Liver (tissue), 9 donors: ENCODE measurements around the gene KHSRP. TPM values are rescaled to one million over a fixed set of nuclear protein-coding genes. Genes with fewer than 3 reads are reported as not detected.

Experiments
- DNase-seq: peaks from one replicate; pipeline ENCODE4 v3.0.0-alpha.2; 2017; ENCODE audit warnings: low spot score
- H3K27ac ChIP-seq, 2 donors: one replicate each; pipeline ENCODE4 v1.7.0; 2013; ENCODE audit warnings: inconsistent platforms in 2 of 2, low read length in 2 of 2, control low read depth in 1 of 2, low read depth in 1 of 2, mild to moderate bottlenecking in 1 of 2
- H3K27me3 ChIP-seq, 4 donors: one replicate each; pipeline versions ENCODE4 v1.6.1 to v1.7.0; 2013; ENCODE audit warnings: low read length in 3 of 4, inconsistent platforms in 1 of 4, mild to moderate bottlenecking in 1 of 4, moderate library complexity in 1 of 4; ENCODE audit not compliant: control insufficient read depth in 4 of 4, insufficient read depth in 4 of 4
- H3K36me3 ChIP-seq, 4 donors: one replicate each; pipeline versions ENCODE4 v1.6.1 to v1.7.0; 2013; ENCODE audit warnings: low read length in 3 of 4, mild to moderate bottlenecking in 3 of 4, low read depth in 1 of 4, moderate library complexity in 1 of 4; ENCODE audit not compliant: control insufficient read depth in 4 of 4, insufficient read depth in 3 of 4
- H3K4me1 ChIP-seq, 4 donors: one replicate each; pipeline versions ENCODE4 v1.6.1 to v1.7.0; 2013; ENCODE audit warnings: low read length in 3 of 4, mild to moderate bottlenecking in 3 of 4, moderate library complexity in 1 of 4; ENCODE audit not compliant: control insufficient read depth in 4 of 4, insufficient read depth in 4 of 4
- H3K4me3 ChIP-seq, 3 donors: one replicate each; pipeline versions ENCODE4 v1.6.1 to v1.7.0; 2013; ENCODE audit warnings: low read length in 3 of 3, control low read depth in 1 of 3, low read depth in 1 of 3, mild to moderate bottlenecking in 1 of 3
- H3K9ac ChIP-seq, 2 donors: one replicate each; pipeline ENCODE4 v1.7.0; 2013; ENCODE audit warnings: low read length in 2 of 2, mild to moderate bottlenecking in 2 of 2, moderate library complexity in 2 of 2, control low read depth in 1 of 2, low read depth in 1 of 2
- H3K9me3 ChIP-seq, 4 donors: one replicate each; pipeline versions ENCODE4 v1.6.1 to v1.7.0; 2013; ENCODE audit warnings: low read length in 3 of 4; ENCODE audit not compliant: control insufficient read depth in 4 of 4
- EGR1 ChIP-seq, 2 donors: IDR thresholded peaks; 2 replicates each; pipeline ENCODE4 v1.6.1; 2016 to 2018; ENCODE audit warnings: antibody characterized with exemption in 2 of 2, low read depth in 2 of 2
- FOXA1 ChIP-seq: IDR thresholded peaks from 2 replicates; pipeline ENCODE4 v1.6.1; 2016; ENCODE audit warnings: antibody characterized with exemption
- FOXA2 ChIP-seq: IDR thresholded peaks from 2 replicates; pipeline ENCODE4 v1.6.1; 2016; ENCODE audit warnings: antibody characterized with exemption
- GABPA ChIP-seq, 2 donors: IDR thresholded peaks in 1 of 2; conservative IDR thresholded peaks in 1 of 2; 2 replicates each; pipeline ENCODE4 v1.6.1; 2016; ENCODE audit warnings: antibody characterized with exemption in 2 of 2, mild to moderate bottlenecking in 1 of 2, moderate library complexity in 1 of 2
- HNF4A ChIP-seq, 2 donors: conservative IDR thresholded peaks; 2 replicates each; pipeline ENCODE4 v1.6.1; 2016; ENCODE audit warnings: antibody characterized with exemption in 2 of 2, mild to moderate bottlenecking in 2 of 2
- HNF4G ChIP-seq: IDR thresholded peaks from 2 replicates; pipeline ENCODE4 v1.6.1; 2016; ENCODE audit warnings: antibody characterized with exemption
- JUND ChIP-seq, 2 donors: IDR thresholded peaks; 2 replicates each; pipeline ENCODE4 v1.6.1; 2016; ENCODE audit warnings: antibody characterized with exemption in 2 of 2
- NR2F2 ChIP-seq: IDR thresholded peaks from 2 replicates; pipeline ENCODE4 v1.6.1; 2016; ENCODE audit warnings: antibody characterized with exemption
- RAD21 ChIP-seq, 2 donors: IDR thresholded peaks; 2 replicates each; pipeline ENCODE4 v1.6.1; 2016; ENCODE audit warnings: antibody characterized with exemption in 2 of 2, mild to moderate bottlenecking in 2 of 2
- RXRA ChIP-seq, 2 donors: IDR thresholded peaks; 2 replicates each; pipeline ENCODE4 v1.6.1; 2017 to 2018; ENCODE audit warnings: antibody characterized with exemption in 2 of 2, mild to moderate bottlenecking in 1 of 2
- SP1 ChIP-seq: IDR thresholded peaks from 2 replicates; pipeline ENCODE4 v1.6.1; 2018; ENCODE audit warnings: antibody characterized with exemption, mild to moderate bottlenecking
- TAF1 ChIP-seq: conservative IDR thresholded peaks from 2 replicates; pipeline ENCODE4 v1.6.1; 2016; ENCODE audit warnings: antibody characterized with exemption, mild to moderate bottlenecking
- YY1 ChIP-seq: IDR thresholded peaks from 2 replicates; pipeline ENCODE4 v1.6.1; 2016; ENCODE audit warnings: antibody characterized with exemption, mild to moderate bottlenecking
- WGBS: extraction: QIAGEN DNeasy Blood & Tissue Kit; methylation state at CpG from one replicate; pipeline ENCODE4 v1.1.7; 2013; 5-methylcytosine and 5-hydroxymethylcytosine counted together
- polyA plus RNA-seq, 2 donors: library from polyadenylated mRNA; stranded (reverse) in 1 of 2; unstranded in 1 of 2; fragments of 200-250 nt in 1 of 2; fragments of >200 nt in 1 of 2; fragmentation: Nextera tagmentation in 1 of 2; extraction: Ambion mirVana in 1 of 2; gene quantifications; one replicate each; pipeline versions ENCODE4 v1.2.1 to v1.2.3, GENCODE V29; 2013 to 2015
- total RNA-seq, 2 donors: library from RNA; depleted of rRNA; stranded (reverse); fragments of >200 nt; gene quantifications; one replicate each; pipeline ENCODE4 v1.2.3, GENCODE V29; 2014
- TF ChIP-seq, protein P1 (sequence below): IDR thresholded peaks from 2 replicates; pipeline ENCODE4 v1.6.1; 2016; ENCODE audit warnings: antibody characterized with exemption
- TF ChIP-seq, protein P2 (sequence below): IDR thresholded peaks from 2 replicates; pipeline ENCODE4 v1.6.1; 2016; ENCODE audit warnings: antibody characterized with exemption
- TF ChIP-seq, protein P3 (sequence below): fragments of 150-350 bp; IDR thresholded peaks from 2 replicates; pipeline ENCODE4 v1.5.1; 2017; ENCODE audit warnings: improper control_type of control experiment, low read depth, low read length; ENCODE audit not compliant: missing input control
- TF ChIP-seq, protein P4 (sequence below): IDR thresholded peaks from 2 replicates; pipeline ENCODE4 v1.6.1; 2016; ENCODE audit warnings: antibody characterized with exemption, mild to moderate bottlenecking
- TF ChIP-seq, protein P5 (sequence below): IDR thresholded peaks from 2 replicates; pipeline ENCODE4 v1.6.1; 2016; ENCODE audit warnings: antibody characterized with exemption
- donor health status: healthy.
- donor health status: healthy.
- donor health status: healthy.
- donor health status: healthy.
- donor health status: healthy.

Gene KHSRP
- total and polyA plus RNA-seq, 4 donors, result 8.0 to 132 (median 66.1) TPM

DNA sequence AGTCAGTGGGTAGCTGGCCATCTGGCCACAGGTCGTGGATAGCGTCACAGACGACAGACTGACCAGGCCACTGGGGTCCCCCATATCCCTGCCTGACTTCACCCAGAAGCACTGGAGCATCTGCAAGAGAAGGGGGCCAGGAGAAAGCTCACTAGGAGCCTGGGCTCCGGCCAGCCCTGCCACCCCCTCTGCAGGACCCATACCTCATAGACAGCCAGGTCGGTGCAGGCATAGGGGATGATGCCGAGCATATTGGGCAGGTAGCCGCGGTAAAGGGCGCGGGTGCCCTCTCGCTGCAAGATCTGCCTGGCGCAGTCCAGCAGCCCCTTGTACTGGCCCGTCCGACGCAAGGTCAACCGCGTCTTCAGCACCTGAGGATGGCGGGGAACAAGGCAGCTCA, 2.5 kb upstream of the KHSRP start (continued):
- TF ChIP-seq TAF1 (no peak), FOXA1 (no peak), EGR1 (IDR thresholded peaks at IDR 0.05; ENCODE audit: low read depth in 2 of 2) (no peak)
- TF ChIP-seq, protein P1, sequence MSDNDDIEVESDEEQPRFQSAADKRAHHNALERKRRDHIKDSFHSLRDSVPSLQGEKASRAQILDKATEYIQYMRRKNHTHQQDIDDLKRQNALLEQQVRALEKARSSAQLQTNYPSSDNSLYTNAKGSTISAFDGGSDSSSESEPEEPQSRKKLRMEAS, result no peak
- TF ChIP-seq, protein P2, sequence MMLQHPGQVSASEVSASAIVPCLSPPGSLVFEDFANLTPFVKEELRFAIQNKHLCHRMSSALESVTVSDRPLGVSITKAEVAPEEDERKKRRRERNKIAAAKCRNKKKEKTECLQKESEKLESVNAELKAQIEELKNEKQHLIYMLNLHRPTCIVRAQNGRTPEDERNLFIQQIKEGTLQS, result no peak
- TF ChIP-seq, protein P3, sequence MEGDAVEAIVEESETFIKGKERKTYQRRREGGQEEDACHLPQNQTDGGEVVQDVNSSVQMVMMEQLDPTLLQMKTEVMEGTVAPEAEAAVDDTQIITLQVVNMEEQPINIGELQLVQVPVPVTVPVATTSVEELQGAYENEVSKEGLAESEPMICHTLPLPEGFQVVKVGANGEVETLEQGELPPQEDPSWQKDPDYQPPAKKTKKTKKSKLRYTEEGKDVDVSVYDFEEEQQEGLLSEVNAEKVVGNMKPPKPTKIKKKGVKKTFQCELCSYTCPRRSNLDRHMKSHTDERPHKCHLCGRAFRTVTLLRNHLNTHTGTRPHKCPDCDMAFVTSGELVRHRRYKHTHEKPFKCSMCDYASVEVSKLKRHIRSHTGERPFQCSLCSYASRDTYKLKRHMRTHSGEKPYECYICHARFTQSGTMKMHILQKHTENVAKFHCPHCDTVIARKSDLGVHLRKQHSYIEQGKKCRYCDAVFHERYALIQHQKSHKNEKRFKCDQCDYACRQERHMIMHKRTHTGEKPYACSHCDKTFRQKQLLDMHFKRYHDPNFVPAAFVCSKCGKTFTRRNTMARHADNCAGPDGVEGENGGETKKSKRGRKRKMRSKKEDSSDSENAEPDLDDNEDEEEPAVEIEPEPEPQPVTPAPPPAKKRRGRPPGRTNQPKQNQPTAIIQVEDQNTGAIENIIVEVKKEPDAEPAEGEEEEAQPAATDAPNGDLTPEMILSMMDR, result no peak

DNA sequence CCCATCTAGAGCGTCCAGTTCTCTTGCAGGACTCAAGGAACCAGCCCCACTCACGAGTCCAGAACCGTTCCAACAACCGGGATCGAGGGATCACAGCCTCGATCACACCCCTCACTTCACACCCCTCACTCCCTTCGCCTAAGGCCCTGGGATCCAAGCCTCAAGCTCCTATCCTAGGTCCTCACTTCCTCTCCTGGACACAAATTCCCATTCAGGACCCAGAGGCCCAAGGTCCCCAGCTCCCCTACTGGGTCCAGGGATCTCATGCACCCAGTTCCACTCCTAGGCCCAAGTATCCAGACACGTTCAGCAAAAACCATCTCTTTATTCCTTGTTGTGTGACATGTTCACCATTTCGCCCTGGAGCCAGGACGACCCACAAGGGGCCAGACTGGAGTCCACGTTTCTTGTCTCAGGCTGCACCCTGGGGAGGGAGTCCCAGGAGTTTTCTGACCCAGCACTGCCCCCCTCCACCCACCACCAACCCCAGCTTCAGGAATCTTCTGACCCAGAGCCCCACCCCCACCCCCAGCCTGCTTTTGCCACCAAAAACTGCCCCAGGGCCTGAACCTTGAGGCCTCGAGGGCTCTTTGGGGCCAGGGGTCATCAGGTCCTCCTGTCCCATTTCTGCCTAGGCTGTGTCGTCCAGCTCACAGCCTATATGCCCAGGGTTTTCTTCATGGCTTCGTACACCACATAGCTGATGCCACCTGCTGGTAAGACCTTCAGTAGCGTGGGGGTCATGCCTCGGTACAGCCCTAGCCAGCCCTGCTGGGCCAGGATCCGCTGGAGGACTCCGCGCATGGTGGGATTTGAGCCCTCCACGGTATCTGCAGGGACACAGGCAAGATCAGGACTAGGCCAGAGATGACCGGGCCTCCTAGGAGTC, 1.4 kb upstream of the KHSRP start:
- no peak for DNase-seq
- Histone ChIP-seq H3K27me3 (no peaks in the 10 kb centered on the region), H3K4me1 (peaks cover 1 to 32% (median 20%) of the 10 kb centered on the region in 4 donors), H3K27ac (peak overlapping the region; percentile 47 to 75), H3K4me3 (peak overlapping the region in 2 of 3 donors; percentile 7 to 42), H3K36me3 (peaks cover under 1 to 7% (median 3%) of the 10 kb centered on the region in 4 donors), H3K9ac (no peak overlapping the region), H3K9me3 (no peaks in the 10 kb centered on the region)
- no peak for TF ChIP-seq TAF1
- no peak for TF ChIP-seq HNF4G
- no peak for TF ChIP-seq NR2F2
- no peak for TF ChIP-seq JUND (IDR thresholded peaks at IDR 0.05)
- TF ChIP-seq GABPA (IDR thresholded peaks at IDR 0.05 in 1 of 2, conservative IDR thresholded peaks at IDR 0.05 in 1 of 2), result no peak
- TF ChIP-seq, protein P4, sequence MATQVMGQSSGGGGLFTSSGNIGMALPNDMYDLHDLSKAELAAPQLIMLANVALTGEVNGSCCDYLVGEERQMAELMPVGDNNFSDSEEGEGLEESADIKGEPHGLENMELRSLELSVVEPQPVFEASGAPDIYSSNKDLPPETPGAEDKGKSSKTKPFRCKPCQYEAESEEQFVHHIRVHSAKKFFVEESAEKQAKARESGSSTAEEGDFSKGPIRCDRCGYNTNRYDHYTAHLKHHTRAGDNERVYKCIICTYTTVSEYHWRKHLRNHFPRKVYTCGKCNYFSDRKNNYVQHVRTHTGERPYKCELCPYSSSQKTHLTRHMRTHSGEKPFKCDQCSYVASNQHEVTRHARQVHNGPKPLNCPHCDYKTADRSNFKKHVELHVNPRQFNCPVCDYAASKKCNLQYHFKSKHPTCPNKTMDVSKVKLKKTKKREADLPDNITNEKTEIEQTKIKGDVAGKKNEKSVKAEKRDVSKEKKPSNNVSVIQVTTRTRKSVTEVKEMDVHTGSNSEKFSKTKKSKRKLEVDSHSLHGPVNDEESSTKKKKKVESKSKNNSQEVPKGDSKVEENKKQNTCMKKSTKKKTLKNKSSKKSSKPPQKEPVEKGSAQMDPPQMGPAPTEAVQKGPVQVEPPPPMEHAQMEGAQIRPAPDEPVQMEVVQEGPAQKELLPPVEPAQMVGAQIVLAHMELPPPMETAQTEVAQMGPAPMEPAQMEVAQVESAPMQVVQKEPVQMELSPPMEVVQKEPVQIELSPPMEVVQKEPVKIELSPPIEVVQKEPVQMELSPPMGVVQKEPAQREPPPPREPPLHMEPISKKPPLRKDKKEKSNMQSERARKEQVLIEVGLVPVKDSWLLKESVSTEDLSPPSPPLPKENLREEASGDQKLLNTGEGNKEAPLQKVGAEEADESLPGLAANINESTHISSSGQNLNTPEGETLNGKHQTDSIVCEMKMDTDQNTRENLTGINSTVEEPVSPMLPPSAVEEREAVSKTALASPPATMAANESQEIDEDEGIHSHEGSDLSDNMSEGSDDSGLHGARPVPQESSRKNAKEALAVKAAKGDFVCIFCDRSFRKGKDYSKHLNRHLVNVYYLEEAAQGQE, result no peak
- no peak for TF ChIP-seq FOXA2
- TF ChIP-seq, protein P1, result no peak
- TF ChIP-seq YY1, result no peak
- TF ChIP-seq, protein P3, result no peak
- no peak for TF ChIP-seq RXRA (IDR thresholded peaks at IDR 0.05)
- TF ChIP-seq FOXA1, result no peak
- no peak for TF ChIP-seq HNF4A (conservative IDR thresholded peaks at IDR 0.05)
- no peak for TF ChIP-seq SP1
- no peak for TF ChIP-seq RAD21 (IDR thresholded peaks at IDR 0.05)
- TF ChIP-seq, protein P5, sequence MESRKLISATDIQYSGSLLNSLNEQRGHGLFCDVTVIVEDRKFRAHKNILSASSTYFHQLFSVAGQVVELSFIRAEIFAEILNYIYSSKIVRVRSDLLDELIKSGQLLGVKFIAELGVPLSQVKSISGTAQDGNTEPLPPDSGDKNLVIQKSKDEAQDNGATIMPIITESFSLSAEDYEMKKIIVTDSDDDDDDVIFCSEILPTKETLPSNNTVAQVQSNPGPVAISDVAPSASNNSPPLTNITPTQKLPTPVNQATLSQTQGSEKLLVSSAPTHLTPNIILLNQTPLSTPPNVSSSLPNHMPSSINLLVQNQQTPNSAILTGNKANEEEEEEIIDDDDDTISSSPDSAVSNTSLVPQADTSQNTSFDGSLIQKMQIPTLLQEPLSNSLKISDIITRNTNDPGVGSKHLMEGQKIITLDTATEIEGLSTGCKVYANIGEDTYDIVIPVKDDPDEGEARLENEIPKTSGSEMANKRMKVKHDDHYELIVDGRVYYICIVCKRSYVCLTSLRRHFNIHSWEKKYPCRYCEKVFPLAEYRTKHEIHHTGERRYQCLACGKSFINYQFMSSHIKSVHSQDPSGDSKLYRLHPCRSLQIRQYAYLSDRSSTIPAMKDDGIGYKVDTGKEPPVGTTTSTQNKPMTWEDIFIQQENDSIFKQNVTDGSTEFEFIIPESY, result no peak
- TF ChIP-seq, protein P2, result no peak
- WGBS, result 95% methylated on average over 21 of the region's 21 CpGs
